GM21423 (cell line): Measurements from ENCODE around the gene DDX43.
"Not testable (repeated sequence)": the region's sequence is repeated elsewhere in the genome, so short reads cannot be mapped to it uniquely, and the experiment has no call there.

Source experiments
- ATAC-seq: cut with Tn5 transposase; IDR thresholded peaks from one replicate; pipeline ENCODE4 v1.9.1; 2021; ENCODE audit warnings: mild to moderate bottlenecking, moderate library complexity; ENCODE audit not compliant: unreplicated experiment

Gene DDX43

GRCh38 chr6:73388800-73389512 is 5.7 kb upstream of the DDX43 start:
- peak; percentile 90 for ATAC-seq

GRCh38 chr6:73389854-73390253 is 4.8 kb upstream of the DDX43 start:
- ATAC-seq, result no peak

GRCh38 chr6:73391675-73392074 is 3.0 kb upstream of the DDX43 start:
- ATAC-seq, result no peak

DNA sequence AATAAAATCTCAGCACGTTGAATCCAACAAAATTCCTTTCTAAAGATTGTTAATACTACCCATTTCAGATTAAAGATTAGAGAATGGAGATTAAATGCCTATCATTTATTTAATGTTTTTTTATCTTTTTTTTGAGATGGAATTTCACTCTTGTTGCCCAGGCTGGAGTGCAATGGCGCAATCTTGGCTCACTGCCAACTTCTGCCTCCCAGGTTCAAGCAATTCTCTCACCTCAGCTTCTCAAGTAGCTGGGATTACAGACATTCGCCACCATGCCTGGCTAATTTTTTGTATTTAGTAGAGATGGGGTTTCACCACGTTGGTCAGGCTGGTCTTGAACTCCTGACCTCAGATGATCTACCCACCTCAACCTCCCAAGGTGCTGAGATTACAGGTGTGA is 2.4 kb upstream of the DDX43 start:
- ATAC-seq, result not testable (repeated sequence)

DNA sequence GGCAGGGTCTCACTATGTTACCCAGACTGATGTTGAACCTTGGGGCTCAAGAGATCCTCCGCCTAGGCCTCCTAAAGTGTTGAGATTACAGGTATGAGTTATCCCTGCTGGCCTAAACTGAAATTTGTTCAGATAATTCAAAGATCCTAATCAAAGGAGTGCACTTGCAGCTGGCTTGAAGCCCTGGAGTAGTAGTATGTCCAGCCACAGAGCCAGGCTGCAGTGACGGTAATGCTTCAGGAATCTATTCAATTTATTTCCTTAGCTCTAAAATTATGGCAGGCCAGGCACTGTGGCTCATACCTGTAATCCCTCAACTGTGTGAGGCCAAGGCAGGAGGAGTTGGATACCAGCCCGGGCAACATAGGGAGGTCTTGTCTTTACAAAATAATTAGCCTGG is 1.4 kb upstream of the DDX43 start:
- ATAC-seq, result no peak

- ATAC-seq, result no peak
Measured at GRCh38 chr6:73395875-73396274, 1.2 kb downstream of the DDX43 start.

DNA sequence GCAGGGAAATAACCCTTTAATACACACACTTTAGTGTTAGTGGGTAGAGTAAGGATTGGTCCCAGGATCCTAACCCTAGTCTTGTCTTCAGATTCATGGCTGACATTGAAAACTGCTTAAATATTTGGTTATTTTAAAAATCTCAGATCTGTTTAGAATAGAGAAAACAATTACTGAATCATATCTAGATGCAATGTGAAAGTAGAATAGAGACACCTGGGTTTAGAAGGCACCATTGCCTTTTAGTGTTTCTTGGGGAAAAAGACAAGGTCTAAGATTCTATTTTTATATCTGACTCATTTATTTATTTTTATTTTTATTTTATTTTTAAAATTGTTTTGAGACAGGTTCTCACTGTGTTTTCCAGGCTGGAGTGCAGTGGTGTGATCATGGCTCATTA is 6.0 kb downstream of the DDX43 start:
- ATAC-seq, result no peak

DNA sequence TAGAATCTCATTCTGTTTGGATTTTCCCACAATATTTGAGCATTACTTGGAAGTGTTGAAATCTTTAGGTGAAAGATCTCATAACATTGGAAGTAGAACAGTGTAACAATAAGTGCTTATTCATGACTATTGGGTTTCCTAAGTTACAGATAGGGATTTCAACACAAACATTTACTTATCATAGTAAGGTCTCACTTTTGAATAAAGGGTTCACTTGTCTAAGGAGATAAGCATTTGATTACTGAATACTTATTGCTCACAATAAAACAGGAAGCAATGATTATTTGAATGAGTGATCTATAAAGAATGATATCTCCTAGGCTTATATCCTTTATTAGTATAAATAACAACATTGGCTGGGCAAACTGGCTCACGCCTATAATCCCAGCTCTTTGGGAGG is 14.8 kb downstream of the DDX43 start:
- ATAC-seq, result no peak

GRCh38 chr6:73413102-73413501 is 18.5 kb downstream of the DDX43 start:
- no peak for ATAC-seq

DNA sequence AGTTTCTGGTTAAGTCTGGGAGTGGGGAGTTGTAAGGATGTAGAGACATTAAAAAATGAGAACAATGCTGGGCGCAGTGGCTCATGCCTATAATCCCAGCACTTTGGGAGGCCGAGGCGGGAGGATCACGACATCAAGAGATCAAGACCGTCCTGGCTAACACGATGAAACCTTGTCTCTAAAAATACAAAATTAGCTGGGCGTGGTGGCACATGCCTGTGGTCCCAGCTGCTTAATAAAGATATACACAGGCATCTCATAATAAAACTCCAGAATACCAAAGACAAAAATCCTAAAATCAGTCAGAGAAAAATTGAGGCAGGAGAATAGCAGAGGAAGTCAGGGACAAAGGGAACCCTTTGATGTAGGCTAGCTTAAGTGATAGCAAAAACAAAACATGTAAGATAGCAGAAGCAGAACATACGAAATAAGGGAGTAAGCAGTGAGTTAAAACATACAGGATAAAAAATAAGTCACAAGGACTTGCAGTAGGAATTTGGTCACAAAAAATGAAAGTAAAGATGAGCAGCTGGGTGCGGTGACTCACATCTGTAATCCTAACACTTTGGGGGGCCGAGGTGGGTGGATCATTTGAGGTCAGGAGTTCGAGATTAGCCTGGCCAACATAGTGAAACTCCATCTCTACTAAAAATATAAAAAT is 23.6 kb downstream of the DDX43 start:
- no peak for ATAC-seq

GRCh38 chr6:73421534-73421933 is 26.9 kb downstream of the DDX43 start:
- ATAC-seq, result no peak

GRCh38 chr6:73435236-73435635 is 40.6 kb downstream of the DDX43 start:
- no peak for ATAC-seq

- ATAC-seq, result no peak
Measured at GRCh38 chr6:73443555-73443954, 48.9 kb downstream of the DDX43 start.

- ATAC-seq, result peak; percentile 52
Measured at GRCh38 chr6:73451223-73452106, 56.8 kb downstream of the DDX43 start.

GRCh38 chr6:73452107-73452461 is 57.5 kb downstream of the DDX43 start, which contains the start of gene CGAS:
TSS of gene CGAS (minus strand) at chr6:73452297. CDS start at chr6:73452181, 116 bp downstream.
- ATAC-seq, result peak; percentile 71

GRCh38 chr6:73455865-73456629 is 61.4 kb downstream of the DDX43 start:
- ATAC-seq, result no peak

GRCh38 chr6:73459474-73459873 is 64.8 kb downstream of the DDX43 start:
- ATAC-seq, result not testable (repeated sequence)

- no peak for ATAC-seq
Measured at GRCh38 chr6:73460056-73460455, 65.4 kb downstream of the DDX43 start.

DNA sequence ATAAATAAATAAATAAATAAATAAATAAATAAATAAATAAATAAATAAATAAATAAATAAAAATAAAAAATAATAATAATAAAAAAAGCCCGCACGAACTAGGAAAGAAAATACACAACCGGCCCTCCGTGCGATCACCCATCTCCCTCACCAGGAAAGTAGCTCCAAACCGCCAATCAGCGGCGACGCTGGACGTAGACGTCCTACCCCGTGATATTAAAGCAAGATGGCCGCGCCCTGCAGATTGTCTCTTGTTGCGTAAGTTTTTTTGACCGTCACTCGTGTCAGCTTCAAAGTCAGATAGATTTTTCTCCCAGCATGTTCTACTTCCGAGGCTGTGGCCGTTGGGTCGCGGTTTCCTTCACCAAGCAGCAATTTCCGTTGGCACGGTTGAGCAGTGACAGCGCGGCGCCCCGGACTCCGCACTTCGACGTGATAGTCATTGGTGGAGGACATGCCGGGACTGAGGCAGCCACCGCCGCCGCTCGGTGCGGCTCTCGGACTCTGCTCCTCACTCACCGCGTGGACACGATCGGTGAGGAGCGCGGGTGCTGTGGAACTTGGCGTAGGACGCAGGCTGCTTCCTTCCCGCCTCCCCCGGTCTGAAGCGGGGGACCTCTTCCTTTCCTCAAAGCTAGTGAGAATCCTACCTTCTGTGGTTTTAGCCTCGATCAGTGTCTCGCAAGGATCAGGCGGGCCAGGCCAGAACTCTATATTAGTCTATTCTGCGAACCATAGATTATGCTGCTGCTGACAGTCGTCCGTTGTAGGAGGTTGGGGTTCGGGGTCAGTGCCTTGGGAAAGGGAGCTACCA is 67.1 kb downstream of the DDX43 start, which contains the start of gene MTO1:
TSS of gene MTO1 (plus strand) at position 201 of the 814 bp plus-strand sequence. CDS start at position 319, 118 bp downstream.
- peak; percentile 97 for ATAC-seq
